HG02759 (cell line): ENCODE measurements around the gene LYPD5.
"Not testable (repeated sequence)": the region's sequence is repeated elsewhere in the genome, so short reads cannot be mapped to it uniquely, and the experiment has no call there.

Experiments
- ATAC-seq: cut with Tn5 transposase; IDR thresholded peaks from one replicate; pipeline ENCODE4 v1.9.1; 2021; ENCODE audit warnings: mild to moderate bottlenecking, moderate library complexity; ENCODE audit not compliant: unreplicated experiment

Gene LYPD5

GRCh38 chr19:43802216-43802951 lies at the start of gene LYPD5:
LYPD5 (minus strand) TSS chr19:43802447; CDS start chr19:43802380, 67 bp downstream.
- ATAC-seq = no peak

GRCh38 chr19:43848821-43849220 lies 46.6 kb upstream of the LYPD5 start:
- no peak for ATAC-seq

GRCh38 chr19:43847884-43848283 lies 45.6 kb upstream of the LYPD5 start:
- no peak for ATAC-seq

GRCh38 chr19:43847246-43847645 lies 45.0 kb upstream of the LYPD5 start:
- ATAC-seq = no peak

- ATAC-seq = no peak
Measured at GRCh38 chr19:43842007-43842406, 39.8 kb upstream of the LYPD5 start.

- ATAC-seq = no peak
Measured at GRCh38 chr19:43839139-43839538, 36.9 kb upstream of the LYPD5 start.

- ATAC-seq = peak; percentile 94
Measured at GRCh38 chr19:43826787-43827754, 24.8 kb upstream of the LYPD5 start, which contains the start of gene ZNF283. ZNF283 (plus strand) TSS chr19:43827321; CDS start chr19:43833505, 6,184 bp downstream.

GRCh38 chr19:43824572-43824971 lies 22.3 kb upstream of the LYPD5 start:
- not testable (repeated sequence) for ATAC-seq

GRCh38 chr19:43823856-43824255 lies 21.6 kb upstream of the LYPD5 start:
- ATAC-seq = not testable (repeated sequence)

- no peak for ATAC-seq
Measured at GRCh38 chr19:43820884-43821215, 18.6 kb upstream of the LYPD5 start.

- ATAC-seq = no peak
Measured at GRCh38 chr19:43820098-43820883, 18.0 kb upstream of the LYPD5 start.

GRCh38 chr19:43818500-43818899 lies 16.3 kb upstream of the LYPD5 start:
- ATAC-seq = no peak

- ATAC-seq = not testable (repeated sequence)
Measured at GRCh38 chr19:43817454-43817853, 15.2 kb upstream of the LYPD5 start.

- no peak for ATAC-seq
Measured at GRCh38 chr19:43814663-43815352, 12.6 kb upstream of the LYPD5 start.

GRCh38 chr19:43812688-43813087 lies 10.4 kb upstream of the LYPD5 start:
- ATAC-seq = no peak

GRCh38 chr19:43812259-43812658 lies 10.0 kb upstream of the LYPD5 start:
- ATAC-seq = no peak

GRCh38 chr19:43811837-43812236 lies 9.6 kb upstream of the LYPD5 start:
- ATAC-seq = no peak

GRCh38 chr19:43809762-43810696 lies 7.8 kb upstream of the LYPD5 start:
- ATAC-seq = no peak

- ATAC-seq = no peak
Measured at GRCh38 chr19:43807651-43808050, 5.4 kb upstream of the LYPD5 start.
